AG04449 (cell line): ENCODE measurements around the gene POU6F1.
A peak's percentile ranks its signal among the peaks of the same experiment; 100 is the strongest.

Experiments used
- CTCF ChIA-PET: fragments of 350-600 bp; formaldehyde crosslinking; extraction: SDS; loops from one replicate; lab custom pipeline; 2021; ENCODE audit warnings: antibody characterized with exemption; lab: Yijun Ruan, JAX
- POLR2A ChIA-PET: fragments of 400-600, 350-600 bp; formaldehyde crosslinking; extraction: SDS; loops from one replicate; lab custom pipeline; 2020; ENCODE audit warnings: antibody characterized with exemption, inconsistent platforms; lab: Yijun Ruan, JAX
- DNase-seq: peaks from one replicate; pipeline ENCODE4 v3.0.0-alpha.2; 2010; ENCODE audit warnings: low read depth, low spot score
- H3K4me3 ChIP-seq: 2 replicates; pipeline ENCODE4 v1.5.1; 2011; ENCODE audit warnings: low read depth, mild to moderate bottlenecking, control low read depth, low read length
- CTCF ChIP-seq: IDR thresholded peaks from one replicate; pipeline ENCODE4 v1.5.1; 2011; ENCODE audit warnings: mild to moderate bottlenecking, moderate library complexity, low read length, control low read depth, inconsistent platforms; ENCODE audit not compliant: insufficient read depth; ENCODE audit errors: missing control alignments

POU6F1 gene

GRCh38 chr12:51172515-51173431 is 45.1 kb downstream of the POU6F1 start, which contains the start of gene TFCP2:
Gene TFCP2, minus strand, starts transcription at chr12:51173135. Its CDS starts 713 bp downstream, at chr12:51172422.
- DNase-seq = peak; percentile 74
- ChIA-PET POLR2A (no interaction called here), CTCF (interaction anchor here (1.5 kb wide), 1 partner anchor 168 kb away, joined by 6 read pairs; no protein-coding TSS in a partner anchor)
- H3K4me3 ChIP-seq = peak within 1 kb of the TSS; percentile 94
- TF ChIP-seq CTCF = no peak

- ChIA-PET POLR2A (no interaction called here), CTCF (interaction anchor here (1.5 kb wide), 1 partner anchor 169 kb away, joined by 6 read pairs; no protein-coding TSS in a partner anchor)
- peak overlapping the region; percentile 94 for H3K4me3 ChIP-seq
- no peak for DNase-seq
- TF ChIP-seq CTCF = no peak
Measured at GRCh38 chr12:51171884-51172514, 45.9 kb downstream of the POU6F1 start.

- TF ChIP-seq CTCF = no peak
- CTCF ChIA-PET = no interaction called here
- POLR2A ChIA-PET = no interaction called here
- H3K4me3 ChIP-seq = no peak overlapping the region
- no peak for DNase-seq
Measured at GRCh38 chr12:51163795-51164194, 54.1 kb downstream of the POU6F1 start.

- no peak for DNase-seq
- CTCF ChIA-PET = no interaction called here
- POLR2A ChIA-PET = no interaction called here
- H3K4me3 ChIP-seq = no peak overlapping the region
- no peak for TF ChIP-seq CTCF
Measured at GRCh38 chr12:51162217-51162616, 55.6 kb downstream of the POU6F1 start.

DNA sequence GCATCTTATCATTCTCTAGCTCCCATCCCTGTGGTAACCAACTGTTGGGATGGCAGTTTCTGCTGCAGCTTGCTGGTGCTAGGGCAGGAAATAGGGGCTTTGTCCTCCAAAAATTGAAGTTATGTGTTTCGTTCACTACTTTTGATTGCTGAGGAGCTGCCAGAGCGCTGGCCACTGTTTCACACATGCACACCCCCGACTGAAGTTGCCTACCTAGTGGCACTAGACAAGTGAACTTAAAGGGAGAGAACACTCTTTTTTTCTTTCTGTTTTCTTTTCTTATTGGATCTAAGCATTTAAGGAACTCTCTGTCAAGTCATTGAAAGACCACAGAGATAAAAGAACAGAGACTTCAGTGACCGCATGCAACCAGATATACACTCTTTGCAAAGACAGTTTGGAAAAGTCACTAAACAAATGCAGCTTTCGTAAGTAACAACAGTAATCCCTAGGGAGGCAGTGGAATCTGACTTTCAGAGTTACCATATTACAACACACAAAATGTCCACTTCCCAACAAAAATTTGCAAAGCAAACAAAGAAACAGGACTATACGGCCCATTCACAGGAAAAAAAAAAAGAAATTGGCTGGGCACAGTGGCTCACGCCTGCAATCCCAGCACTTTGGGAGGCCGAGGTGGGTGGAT is 56.9 kb downstream of the POU6F1 start:
- H3K4me3 ChIP-seq = no peak overlapping the region
- no peak for DNase-seq
- no peak for TF ChIP-seq CTCF
- POLR2A ChIA-PET = interaction anchor here (0.7 kb wide), 1 partner anchor 107 kb away, joined by 3 read pairs; no protein-coding TSS in a partner anchor
- CTCF ChIA-PET = no interaction called here
